Measurements from ENCODE around the gene C14orf132. TPM values are rescaled to one million over a fixed set of nuclear protein-coding genes. Genes with fewer than 3 reads are reported as not detected.

Gene C14orf132
- total and polyA plus RNA-seq, 9 of the 15 experiments (the other 6 are each of a cell fraction or from before 2014, with no cell fraction given), result not detected

DNA sequence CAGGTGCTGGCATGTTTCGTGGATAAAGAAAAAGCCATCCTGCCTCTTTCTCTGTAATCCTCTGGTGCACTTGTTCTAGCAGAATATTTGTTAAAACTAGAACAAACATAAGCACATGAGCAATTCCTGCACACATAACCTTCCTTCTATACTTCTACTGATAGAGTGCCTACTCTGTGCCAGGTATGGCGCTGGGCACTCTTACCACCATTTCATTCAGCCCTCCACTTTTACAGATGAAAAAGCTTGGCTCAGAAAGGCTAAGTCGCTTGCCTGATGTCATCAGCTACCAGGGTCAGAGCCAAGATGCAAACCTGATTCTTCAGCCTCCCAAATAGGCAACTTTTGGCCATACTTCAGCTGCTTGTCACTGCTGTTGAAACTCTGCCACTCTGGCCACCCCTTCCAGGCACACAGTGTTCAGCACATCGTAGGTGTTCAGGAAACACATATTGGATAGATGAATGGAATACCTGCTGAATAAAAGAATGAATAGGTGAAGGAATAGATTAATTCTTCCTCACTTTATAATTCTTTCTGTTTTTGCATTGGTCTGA is 10.0 kb upstream of the C14orf132 start:
- DNase-seq (ENCODE audit: extremely low read depth in 1 of 4, low spot score in 3 of 4) (no peak), ATAC-seq (no peak), FAIRE-seq (no peak)
- Histone ChIP-seq H3K4me2 (ENCODE audit: insufficient read depth, low read length) (no peak overlapping the region), H3K36me3 (ENCODE audit: control insufficient read depth, insufficient read depth, low read length) (no peaks in the 10 kb centered on the region), H3K27me3 (ENCODE audit: control insufficient read depth in 2 of 2, insufficient read depth in 2 of 2, low read length in 2 of 2) (no peaks in the 10 kb centered on the region), H4K20me1 (replicated peaks; ENCODE audit: control insufficient read depth, insufficient read depth, low read length) (no peaks in the 10 kb centered on the region), H3K4me3 (no peak overlapping the region), H3K9me1 (ENCODE audit: control insufficient read depth, insufficient read depth, low read length) (no peaks in the 10 kb centered on the region), H3K79me2 (ENCODE audit: control insufficient read depth, insufficient read depth, low read length) (no peaks in the 10 kb centered on the region), H3K9me3 (replicated peaks; ENCODE audit: control insufficient read depth, insufficient read depth, low read depth, low read length) (no peaks in the 10 kb centered on the region), H2AFZ (ENCODE audit: low read depth, low read length) (no peak overlapping the region), H3K4me1 (replicated peaks in 1 of 2; ENCODE audit: control insufficient read depth in 2 of 2, insufficient read depth in 2 of 2, low read length in 2 of 2) (no peaks in the 10 kb centered on the region), H3K9ac (ENCODE audit: insufficient read depth in 1 of 2, low read depth in 2 of 2, low read length in 2 of 2) (no peak overlapping the region), H3K27ac (ENCODE audit: extremely low read depth, low read depth, low read length) (no peak overlapping the region)
- POLR2A ChIA-PET, result no interaction called here
- in situ Hi-C loops (cut with MboI) (no loop called here), intact Hi-C loops (cut with micrococcal nuclease) (no loop called here)
- TF ChIP-seq THRAP3 (IDR thresholded peaks at IDR 0.05; ENCODE audit: borderline replicate concordance), result no peak
- no peak for TF ChIP-seq BRD4 (IDR thresholded peaks at IDR 0.05)
- BruUV-seq (replicated peaks), result no TSS peak
- CTCF ChIA-PET (ENCODE audit: low intra/inter-chr PET ratio), result no interaction called here
- 0% methylated on average over 4 of the region's 4 CpGs for WGBS (ENCODE audit: insufficient coverage, low coverage, missing lambda C conversion rate)

DNA sequence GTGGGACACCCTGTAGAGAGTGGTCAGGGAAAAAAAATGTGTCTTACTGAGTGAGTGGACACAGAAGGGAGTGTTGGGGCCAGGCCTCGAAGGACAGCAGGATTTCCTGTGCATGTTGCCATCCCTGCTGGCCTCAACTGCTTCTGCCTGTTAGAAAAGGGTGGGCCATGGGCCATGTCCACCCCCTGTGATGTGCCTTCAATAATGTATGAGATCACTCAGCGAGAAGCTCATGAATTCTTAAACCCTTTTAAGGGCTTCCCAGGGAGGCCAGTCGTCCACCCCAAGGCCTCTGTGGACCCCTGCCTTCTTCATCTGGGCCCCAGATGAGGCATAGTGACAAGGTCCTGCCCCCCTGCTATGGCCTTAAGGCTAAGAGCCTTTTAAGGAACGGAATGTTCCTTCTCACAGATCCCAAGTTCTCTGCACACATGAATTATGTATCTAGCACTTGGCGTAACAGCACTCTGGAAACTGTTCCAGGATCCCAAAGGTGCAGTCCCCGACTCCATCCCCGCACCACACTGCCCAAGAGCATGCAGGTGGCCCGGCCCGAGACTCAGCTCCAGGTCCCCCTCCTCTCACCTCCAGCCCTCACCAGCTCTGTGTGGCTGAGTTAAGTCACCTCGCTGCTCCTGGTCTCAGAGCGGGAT is 8.9 kb upstream of the C14orf132 start:
- Histone ChIP-seq H3K9ac (ENCODE audit: insufficient read depth in 1 of 2, low read depth in 2 of 2, low read length in 2 of 2) (no peak overlapping the region), H3K4me3 (no peak overlapping the region), H3K79me2 (ENCODE audit: control insufficient read depth, insufficient read depth, low read length) (no peaks in the 10 kb centered on the region), H2AFZ (ENCODE audit: low read depth, low read length) (no peak overlapping the region), H3K27me3 (ENCODE audit: control insufficient read depth in 2 of 2, insufficient read depth in 2 of 2, low read length in 2 of 2) (no peaks in the 10 kb centered on the region), H3K9me1 (ENCODE audit: control insufficient read depth, insufficient read depth, low read length) (no peaks in the 10 kb centered on the region), H3K4me2 (ENCODE audit: insufficient read depth, low read length) (no peak overlapping the region), H3K36me3 (ENCODE audit: control insufficient read depth, insufficient read depth, low read length) (no peaks in the 10 kb centered on the region), H3K9me3 (replicated peaks; ENCODE audit: control insufficient read depth, insufficient read depth, low read depth, low read length) (no peaks in the 10 kb centered on the region), H3K27ac (ENCODE audit: extremely low read depth, low read depth, low read length) (no peak overlapping the region), H3K4me1 (replicated peaks in 1 of 2; ENCODE audit: control insufficient read depth in 2 of 2, insufficient read depth in 2 of 2, low read length in 2 of 2) (no peaks in the 10 kb centered on the region), H4K20me1 (replicated peaks; ENCODE audit: control insufficient read depth, insufficient read depth, low read length) (no peaks in the 10 kb centered on the region)
- no peak for DNase-seq (ENCODE audit: extremely low read depth in 1 of 4, low spot score in 3 of 4)
- in situ Hi-C loops (cut with MboI), result no loop called here
- intact Hi-C loops (cut with micrococcal nuclease), result no loop called here
- CTCF ChIA-PET (ENCODE audit: low intra/inter-chr PET ratio), result no interaction called here
- POLR2A ChIA-PET, result no interaction called here
- no peak for FAIRE-seq
- no TSS peak for BruUV-seq (replicated peaks)
- no peak for ATAC-seq
- 0% methylated on average over 9 of the region's 11 CpGs for WGBS (ENCODE audit: insufficient coverage, low coverage, missing lambda C conversion rate)
- TF ChIP-seq, protein P1, sequence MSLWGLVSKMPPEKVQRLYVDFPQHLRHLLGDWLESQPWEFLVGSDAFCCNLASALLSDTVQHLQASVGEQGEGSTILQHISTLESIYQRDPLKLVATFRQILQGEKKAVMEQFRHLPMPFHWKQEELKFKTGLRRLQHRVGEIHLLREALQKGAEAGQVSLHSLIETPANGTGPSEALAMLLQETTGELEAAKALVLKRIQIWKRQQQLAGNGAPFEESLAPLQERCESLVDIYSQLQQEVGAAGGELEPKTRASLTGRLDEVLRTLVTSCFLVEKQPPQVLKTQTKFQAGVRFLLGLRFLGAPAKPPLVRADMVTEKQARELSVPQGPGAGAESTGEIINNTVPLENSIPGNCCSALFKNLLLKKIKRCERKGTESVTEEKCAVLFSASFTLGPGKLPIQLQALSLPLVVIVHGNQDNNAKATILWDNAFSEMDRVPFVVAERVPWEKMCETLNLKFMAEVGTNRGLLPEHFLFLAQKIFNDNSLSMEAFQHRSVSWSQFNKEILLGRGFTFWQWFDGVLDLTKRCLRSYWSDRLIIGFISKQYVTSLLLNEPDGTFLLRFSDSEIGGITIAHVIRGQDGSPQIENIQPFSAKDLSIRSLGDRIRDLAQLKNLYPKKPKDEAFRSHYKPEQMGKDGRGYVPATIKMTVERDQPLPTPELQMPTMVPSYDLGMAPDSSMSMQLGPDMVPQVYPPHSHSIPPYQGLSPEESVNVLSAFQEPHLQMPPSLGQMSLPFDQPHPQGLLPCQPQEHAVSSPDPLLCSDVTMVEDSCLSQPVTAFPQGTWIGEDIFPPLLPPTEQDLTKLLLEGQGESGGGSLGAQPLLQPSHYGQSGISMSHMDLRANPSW (CRISPR knock-in tag; IDR thresholded peaks at IDR 0.05), result no peak
- TF ChIP-seq NR4A1 (CRISPR knock-in tag; IDR thresholded peaks at IDR 0.05) (no peak), NR4A1 (tag; IDR thresholded peaks at IDR 0.05) (no peak), ZNF76 (CRISPR knock-in tag; IDR thresholded peaks at IDR 0.05; ENCODE audit: borderline replicate concordance) (no peak), ZNF253 (CRISPR knock-in tag; conservative IDR thresholded peaks at IDR 0.05) (no peak), ZNF75A (CRISPR knock-in tag; IDR thresholded peaks at IDR 0.05) (no peak), ZNF668 (CRISPR knock-in tag; IDR thresholded peaks at IDR 0.05) (no peak), NR3C1 (CRISPR knock-in tag; IDR thresholded peaks at IDR 0.05) (no peak), PHF20 (IDR thresholded peaks at IDR 0.05; ENCODE audit: partially characterized antibody) (no peak)
